Inflammatory macrophage treated with lipopolysaccharide for 1 hour (primary cell): ENCODE results near the gene LYPD6B.
"Not testable (repeated sequence)": the region's sequence is repeated elsewhere in the genome, so short reads cannot be mapped to it uniquely, and the experiment has no call there.

Source experiments
- DNase-seq, 2 donors: peaks; one replicate each; pipeline ENCODE4 v3.0.0-alpha.2; 2020 to 2022

LYPD6B gene

DNA sequence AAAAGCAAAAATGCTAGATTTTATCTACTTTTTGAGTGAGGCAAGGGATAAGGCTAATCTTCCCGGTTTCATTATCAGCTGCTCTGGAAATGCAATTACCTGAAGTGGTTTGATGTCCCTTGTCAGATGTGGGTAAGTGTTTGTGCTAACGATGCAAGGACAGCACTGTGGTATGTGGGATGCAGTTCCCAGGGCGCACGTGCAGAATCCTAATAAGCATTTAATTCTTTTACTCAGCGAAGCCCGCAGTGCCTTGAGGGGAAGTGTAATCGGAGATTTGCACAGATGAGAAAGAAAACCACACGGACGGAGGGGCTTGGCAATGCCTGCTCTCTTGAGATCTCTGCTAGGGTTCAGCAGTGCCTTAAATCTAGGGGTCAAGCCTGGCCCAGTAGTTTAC lies 183.4 kb downstream of the LYPD6B start:
- DNase-seq = no peak

DNA sequence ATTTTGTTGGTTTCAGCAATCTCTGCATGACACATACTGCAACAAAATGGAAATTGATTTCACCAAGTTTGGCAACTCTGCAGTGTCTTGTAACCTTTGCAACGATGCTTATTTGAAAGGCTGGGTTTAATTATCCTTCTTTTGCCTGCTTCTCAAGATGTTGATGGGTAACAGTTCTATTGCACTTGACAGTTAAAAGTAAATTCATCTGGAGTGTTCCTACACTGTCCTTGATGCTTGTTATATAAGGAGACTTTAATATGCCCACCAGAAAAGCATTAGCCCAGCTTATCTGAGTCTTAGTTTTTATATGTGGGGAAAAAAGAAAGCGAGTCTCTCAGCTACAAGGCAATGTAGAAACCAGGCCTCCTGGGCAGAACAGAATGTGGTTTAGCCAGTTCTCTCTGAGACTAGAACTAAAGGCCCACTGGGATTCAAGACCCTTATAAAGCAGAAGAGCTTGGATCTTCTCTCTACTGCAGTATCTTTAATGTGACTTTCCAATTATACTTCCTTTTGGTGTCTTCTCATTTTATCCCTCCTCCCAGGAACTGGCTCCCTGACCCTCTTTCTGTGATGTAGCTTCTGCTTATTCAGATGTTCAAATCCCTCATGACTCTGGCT lies 185.1 kb downstream of the LYPD6B start:
- DNase-seq = no peak

DNA sequence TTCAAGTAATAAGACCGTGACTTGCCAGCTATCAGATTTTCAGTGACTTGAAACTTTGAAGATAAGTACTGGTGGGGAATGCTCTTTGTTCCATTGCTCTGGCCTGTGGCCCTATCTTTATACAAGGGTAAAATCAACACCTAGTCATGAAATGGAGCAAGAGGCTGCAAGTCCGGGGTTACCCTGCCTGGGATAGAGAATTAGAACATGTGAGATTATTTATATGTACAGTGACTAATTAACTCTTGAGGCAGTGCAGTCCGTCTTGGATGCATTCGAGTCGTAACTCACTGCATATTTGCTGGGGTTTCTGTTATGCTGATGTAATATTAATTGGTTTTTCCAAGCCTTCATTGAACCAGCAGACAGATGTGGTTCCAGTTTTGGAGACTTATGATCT lies 186.0 kb downstream of the LYPD6B start:
- DNase-seq = no peak

DNA sequence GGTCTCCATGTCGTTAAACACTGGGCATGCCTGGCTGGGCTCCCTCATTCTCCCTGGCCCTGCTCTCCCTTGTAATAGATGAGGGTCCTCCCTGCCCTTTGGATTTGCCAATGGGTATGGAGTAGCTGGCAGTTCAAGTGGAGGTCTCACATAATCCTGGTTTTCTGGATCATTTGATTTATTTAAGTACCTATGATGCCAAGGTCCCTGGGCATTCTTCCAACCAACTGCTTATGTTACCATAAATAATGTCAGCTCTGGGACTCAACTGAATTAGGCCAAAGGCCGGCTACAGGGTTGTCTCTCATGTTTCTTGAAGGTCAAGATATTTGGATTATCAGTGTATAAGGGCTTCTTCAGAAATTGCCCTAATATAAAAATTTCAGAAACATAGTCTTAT lies 186.9 kb downstream of the LYPD6B start:
- no peak for DNase-seq

DNA sequence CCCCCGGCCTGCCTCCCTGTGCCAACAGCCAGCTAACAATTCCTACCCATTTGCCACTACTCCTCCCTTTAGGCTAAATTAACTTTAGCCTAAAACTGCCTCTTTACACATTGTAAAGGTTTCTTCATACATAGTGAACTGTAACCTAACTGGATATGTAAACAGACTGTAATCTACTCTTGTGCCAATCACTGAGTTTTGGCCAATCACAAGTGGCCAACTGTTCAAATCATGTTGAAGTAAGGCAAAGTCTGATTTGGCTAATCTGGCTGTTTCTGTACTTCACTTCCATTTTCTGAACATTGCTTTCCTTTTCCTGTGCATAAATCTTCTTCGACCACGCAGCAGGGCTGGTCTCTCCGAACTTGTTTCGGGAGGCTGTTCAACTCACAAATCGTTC lies 188.3 kb downstream of the LYPD6B start:
- no peak for DNase-seq

DNA sequence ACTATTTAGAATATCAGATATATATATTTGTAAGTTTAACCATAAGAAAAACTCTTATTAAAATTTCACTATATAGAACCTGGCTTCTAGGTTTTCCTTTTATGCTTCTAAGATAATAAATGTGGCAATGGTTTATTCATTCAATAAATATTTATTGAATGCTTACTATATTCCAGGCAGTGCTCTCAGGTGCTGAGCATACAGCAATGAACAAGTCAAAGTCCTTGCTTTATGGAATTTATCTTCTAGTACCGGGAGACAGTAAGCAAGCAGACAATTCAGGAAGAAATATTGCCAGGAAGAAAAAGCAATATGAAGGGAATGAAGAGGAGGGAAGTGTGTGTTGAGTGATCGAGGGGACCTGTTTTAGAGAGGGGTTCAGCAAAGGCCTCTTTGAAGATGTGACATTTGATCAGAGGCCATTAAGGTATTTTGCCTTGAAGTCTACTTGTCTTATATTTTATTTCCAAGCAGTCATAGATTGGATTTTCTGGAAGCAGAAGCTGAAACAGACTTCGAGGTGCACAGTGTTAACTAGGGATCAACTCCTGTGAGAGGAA lies 197.4 kb downstream of the LYPD6B start:
- DNase-seq = no peak

DNA sequence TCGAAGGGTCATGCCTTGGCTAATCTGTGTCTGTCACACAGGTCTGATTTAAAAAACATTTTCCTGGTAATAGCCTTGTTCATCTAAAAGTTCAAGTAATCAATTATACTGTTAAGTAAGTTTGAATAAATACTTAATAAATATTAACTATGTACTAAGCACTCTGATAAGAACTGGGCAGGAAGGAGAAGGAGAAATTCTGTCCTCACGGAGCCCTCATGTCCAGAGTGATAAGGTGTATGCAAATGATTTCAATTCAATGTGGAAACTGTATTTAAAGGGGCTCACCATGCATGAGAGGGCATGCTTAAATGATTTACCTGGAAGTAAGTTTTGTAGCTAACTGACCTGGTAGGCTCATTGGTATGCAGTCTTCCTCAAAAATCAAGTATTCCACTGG lies 197.9 kb downstream of the LYPD6B start:
- DNase-seq = no peak

DNA sequence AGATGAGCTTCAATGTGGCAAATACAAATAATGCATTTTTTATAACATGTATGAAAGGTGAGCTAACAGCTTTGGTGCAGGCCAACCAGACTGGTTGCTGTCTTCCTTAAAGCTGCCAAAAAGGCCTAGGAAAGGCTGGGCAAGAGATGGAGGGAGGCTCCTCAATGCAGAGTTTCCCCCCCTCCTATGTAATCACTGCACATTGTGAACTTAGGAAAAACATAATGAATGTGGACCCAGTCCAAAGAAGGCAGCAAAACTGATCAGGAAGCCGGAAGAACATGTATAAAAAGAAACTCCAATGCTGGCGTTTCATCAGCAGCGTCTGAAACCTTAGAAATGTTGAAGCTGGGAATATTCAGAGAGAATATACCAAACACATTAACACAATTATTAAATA lies 207.7 kb downstream of the LYPD6B start:
- DNase-seq = no peak

DNA sequence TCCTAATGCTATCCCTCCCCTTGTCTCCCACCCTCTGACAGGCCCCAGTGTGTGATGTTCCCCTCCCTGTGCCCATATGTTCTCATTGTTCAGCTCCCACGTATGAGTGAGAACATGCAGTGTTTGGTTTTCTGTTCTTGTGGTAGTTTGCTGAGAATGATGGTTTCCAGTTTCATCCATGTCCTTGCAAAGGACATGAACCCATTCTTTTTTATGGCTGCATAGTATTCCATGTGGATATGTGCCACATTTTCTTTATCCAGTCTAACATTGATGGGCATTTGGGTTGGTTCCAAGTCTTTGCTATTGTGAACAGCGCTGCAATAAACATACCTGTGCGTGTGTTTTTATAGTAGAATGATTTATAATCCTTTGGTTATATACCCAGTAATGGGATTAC lies 212.9 kb downstream of the LYPD6B start:
- not testable (repeated sequence) for DNase-seq

DNA sequence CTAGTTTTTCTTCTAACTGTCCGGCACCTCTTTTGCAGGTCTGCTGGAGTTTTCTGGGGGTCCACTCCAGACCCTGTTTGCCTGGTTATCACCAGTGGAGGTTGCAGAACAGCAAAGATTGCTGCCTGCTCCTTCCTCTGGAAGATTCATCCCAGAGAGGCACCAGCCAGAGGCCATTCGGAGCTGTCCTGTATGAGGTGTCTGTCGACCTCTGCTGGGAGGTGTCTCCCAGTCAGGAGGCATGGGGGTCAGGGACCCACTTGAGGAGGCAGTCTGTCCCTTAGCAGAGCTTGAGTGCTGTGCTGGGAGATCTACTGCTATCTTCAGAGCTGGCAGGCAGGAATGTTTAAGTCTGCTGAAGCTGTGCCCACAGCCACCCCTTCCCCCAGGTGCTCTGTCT lies 218.4 kb downstream of the LYPD6B start:
- not testable (repeated sequence) for DNase-seq

DNA sequence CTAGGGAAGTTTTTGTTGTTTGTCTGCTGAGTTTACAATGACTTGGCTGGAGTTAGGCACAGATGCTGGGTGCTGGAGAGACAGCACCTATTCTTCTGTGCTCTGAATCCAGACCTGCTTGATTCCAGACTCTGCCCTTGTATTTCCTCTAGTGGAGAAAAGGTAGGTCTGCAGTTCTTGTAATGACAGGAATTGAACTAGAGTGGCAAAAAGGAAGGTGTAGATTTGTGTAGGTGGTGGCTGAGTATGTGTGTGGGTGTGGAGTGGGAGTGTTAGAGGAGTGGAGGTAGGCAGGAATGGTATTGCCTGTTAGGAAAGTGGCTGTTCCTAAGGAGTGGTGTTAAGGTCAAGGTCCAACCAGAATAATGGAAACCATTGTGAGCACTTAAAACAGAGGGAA lies 220.0 kb downstream of the LYPD6B start:
- DNase-seq = no peak

DNA sequence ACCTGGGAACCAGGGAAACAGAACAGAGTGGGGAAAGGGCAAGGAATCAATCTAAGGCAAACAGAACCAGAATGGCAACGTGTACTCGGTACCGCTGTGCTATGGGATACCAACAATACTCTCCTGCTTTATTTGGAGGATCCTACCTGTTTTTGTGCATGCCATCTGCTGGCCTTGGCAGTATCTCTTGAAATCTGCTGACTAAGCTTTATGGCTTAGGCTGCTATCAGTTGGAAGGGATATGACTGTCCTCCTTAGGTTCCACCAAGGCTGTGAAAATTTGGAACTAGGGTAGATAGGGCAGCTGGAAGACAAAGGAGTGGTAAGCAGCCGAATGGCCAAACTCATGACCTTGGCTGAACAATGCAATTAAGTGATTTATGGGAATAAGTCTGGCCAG lies 220.6 kb downstream of the LYPD6B start:
- DNase-seq = no peak

DNA sequence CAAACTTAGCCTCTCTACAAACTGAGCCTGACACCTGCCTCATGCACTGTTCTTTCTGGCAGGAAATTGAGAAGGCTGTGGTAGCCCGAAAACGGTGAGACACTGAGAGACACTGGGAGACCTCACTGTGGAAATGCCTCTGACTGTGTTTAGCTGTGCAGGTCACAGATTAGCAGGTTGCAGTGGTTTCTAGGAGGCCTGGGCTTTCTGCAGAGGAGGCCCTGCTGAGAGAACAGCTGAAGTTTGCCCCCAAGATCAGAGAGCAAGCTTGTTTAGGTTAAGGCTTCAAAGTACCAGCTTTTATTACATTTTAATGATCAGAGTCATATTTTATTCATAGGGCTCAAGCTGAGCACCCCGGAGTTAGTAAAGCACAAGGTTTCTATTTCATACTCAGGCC lies 223.2 kb downstream of the LYPD6B start:
- no peak for DNase-seq
